ENCODE data around the gene NTNG2.

DNA sequence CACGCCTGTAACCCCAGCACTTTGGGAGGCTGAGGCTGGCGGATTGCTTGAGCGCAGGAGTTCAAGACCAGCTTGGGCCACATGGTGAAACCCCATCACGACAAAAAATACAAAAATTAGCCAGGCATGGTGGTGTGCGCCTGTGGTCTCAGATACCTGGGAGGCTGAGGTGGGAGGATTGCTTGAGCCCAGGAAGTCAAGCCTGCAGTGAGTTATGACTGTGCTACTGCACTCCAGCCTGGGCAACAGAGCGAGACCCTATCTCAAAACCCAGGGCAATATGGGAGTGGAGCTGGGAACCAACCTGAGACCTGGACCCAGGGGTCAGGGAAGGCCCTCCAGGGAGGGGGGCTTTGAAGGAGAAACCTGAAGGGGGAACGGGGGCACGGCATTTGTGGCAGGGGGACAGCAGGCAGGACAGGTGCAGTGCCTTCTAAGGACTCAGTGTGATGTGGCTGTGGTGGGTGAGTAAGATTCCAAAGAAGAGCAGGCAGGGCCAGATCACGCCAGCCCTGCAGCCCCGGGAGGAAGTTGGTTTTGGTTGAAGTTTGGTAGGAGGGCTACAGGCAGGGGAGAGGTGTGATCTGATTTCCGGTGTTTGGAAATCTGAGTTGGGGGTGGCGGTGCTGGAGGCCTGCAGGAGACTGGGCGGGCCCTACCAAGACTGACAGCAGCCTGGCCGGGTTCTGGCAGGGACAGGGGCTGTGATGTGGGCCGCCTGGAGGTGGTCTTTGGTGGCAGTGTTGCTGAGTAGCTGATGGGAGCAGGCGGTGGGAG, 46.2 kb downstream of the NTNG2 start:
- TF ChIP-seq CTCF (IDR thresholded peaks at IDR 0.05), result no peak
- no peak for TF ChIP-seq POLR2A (IDR thresholded peaks at IDR 0.05)

Measured in adrenal gland (tissue), 5 donors.